Measurements from ENCODE around the gene HPCAL1. TPM values are rescaled to one million over a fixed set of nuclear protein-coding genes. Genes with fewer than 3 reads are reported as not detected.

The HPCAL1 gene
- total and polyA plus RNA-seq, 2 of the 8 experiments (the other 6 are each of a cell fraction or from before 2014, with no cell fraction given): 5.8 to 8.6 TPM

GRCh38 chr2:10352361-10352760, 49.7 kb downstream of the HPCAL1 start (continued):
- TF ChIP-seq CBX5 (IDR thresholded peaks at IDR 0.05; ENCODE audit: low read depth, low read length) (no peak), CHD1 (IDR thresholded peaks at IDR 0.05; ENCODE audit: low read depth, low read length) (no peak), TEAD4 (IDR thresholded peaks at IDR 0.05; ENCODE audit: low read depth, low read length) (no peak), SIRT6 (IDR thresholded peaks at IDR 0.05; ENCODE audit: low read length) (no peak)
- TF ChIP-seq, protein P1, sequence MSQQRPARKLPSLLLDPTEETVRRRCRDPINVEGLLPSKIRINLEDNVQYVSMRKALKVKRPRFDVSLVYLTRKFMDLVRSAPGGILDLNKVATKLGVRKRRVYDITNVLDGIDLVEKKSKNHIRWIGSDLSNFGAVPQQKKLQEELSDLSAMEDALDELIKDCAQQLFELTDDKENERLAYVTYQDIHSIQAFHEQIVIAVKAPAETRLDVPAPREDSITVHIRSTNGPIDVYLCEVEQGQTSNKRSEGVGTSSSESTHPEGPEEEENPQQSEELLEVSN (IDR thresholded peaks at IDR 0.05): no peak
